PC-9 (cell line): ENCODE measurements around the gene MAGI1. TPM values are rescaled to one million over a fixed set of nuclear protein-coding genes. Genes with fewer than 3 reads are reported as not detected.

Experiments used
- BruUV-seq: library from RNA; stranded (reverse); fragments of 400-500 nt; replicated peaks from 2 replicates; lab custom pipeline; 2021; lab: Mats Ljungman, UMichigan
- CTCF ChIA-PET: fragments of 300-600 bp; sonication (Branson Sonifier 250); formaldehyde crosslinking; loops from one replicate; lab custom pipeline; 2022; ENCODE audit warnings: antibody characterized with exemption; lab: Charles Lee
- POLR2A ChIA-PET: fragments of 300-600 bp; sonication (Branson Sonifier 250); formaldehyde crosslinking; loops from one replicate; lab custom pipeline; 2022; ENCODE audit warnings: antibody characterized with exemption; ENCODE audit not compliant: unreplicated experiment; lab: Charles Lee
- DNase-seq, 2 experiments: peaks; one replicate each; pipeline versions ENCODE4 v3.0.0 to v3.0.0-alpha.2; 2015 to 2022; ENCODE audit warnings: mixed read lengths in 1 of 2
- H2AFZ ChIP-seq: fragments of 200-600 bp; sonication (generic); 2 replicates; pipeline ENCODE4 v1.8.1; 2017; ENCODE audit warnings: antibody characterized with exemption
- H3F3A ChIP-seq: fragments of 200-600 bp; sonication (generic); 2 replicates; pipeline ENCODE4 v1.8.1; 2017; ENCODE audit warnings: antibody characterized with exemption, mild to moderate bottlenecking, low read depth; ENCODE audit not compliant: insufficient read depth
- H3K27ac ChIP-seq: fragments of 200-600 bp; sonication (generic); 2 replicates; pipeline ENCODE4 v1.6.1; 2016; ENCODE audit warnings: mixed run types
- H3K27me3 ChIP-seq: fragments of 200-600 bp; sonication (generic); 2 replicates; pipeline ENCODE4 v1.6.1; 2016; ENCODE audit warnings: low read depth, mixed run types; ENCODE audit not compliant: insufficient read depth
- H3K36me3 ChIP-seq: fragments of 200-600 bp; sonication (generic); 2 replicates; pipeline ENCODE4 v1.6.1; 2016; ENCODE audit warnings: low read depth, mixed run types
- H3K4me1 ChIP-seq: fragments of 200-600 bp; sonication (generic); replicated peaks from 2 replicates; pipeline ENCODE4 v1.6.1; 2016; ENCODE audit warnings: mixed run types; ENCODE audit not compliant: insufficient read depth
- H3K4me2 ChIP-seq: fragments of 200-600 bp; sonication (generic); 2 replicates; pipeline ENCODE4 v1.6.1; 2017; ENCODE audit warnings: mixed run types
- H3K4me3 ChIP-seq: fragments of 200-600 bp; sonication (generic); 2 replicates; pipeline ENCODE4 v1.6.1; 2016; ENCODE audit warnings: mixed run types
- H3K79me2 ChIP-seq: fragments of 200-600 bp; sonication (generic); 2 replicates; pipeline ENCODE4 v1.6.1; 2017; ENCODE audit warnings: low read depth, mixed run types
- H3K9me2 ChIP-seq: fragments of 200-600 bp; sonication (generic); 2 replicates; pipeline ENCODE4 v1.8.1; 2017; ENCODE audit warnings: mild to moderate bottlenecking; ENCODE audit not compliant: insufficient read depth
- H3K9me3 ChIP-seq: fragments of 200-600 bp; sonication (generic); 2 replicates; pipeline ENCODE4 v1.8.1; 2016; ENCODE audit warnings: low read depth; ENCODE audit not compliant: insufficient read depth
- H4K20me1 ChIP-seq: fragments of 200-600 bp; sonication (generic); 2 replicates; pipeline ENCODE4 v1.8.1; 2017; ENCODE audit not compliant: insufficient read depth
- EZH2 ChIP-seq: fragments of 200-600 bp; sonication (generic); IDR thresholded peaks from 2 replicates; pipeline ENCODE4 v1.8.0; 2017; ENCODE audit warnings: antibody characterized with exemption, low read depth
- intact Hi-C: fragments of 100-400 bp; cut with micrococcal nuclease; formaldehyde crosslinking; loops from one replicate; pipeline ENCODE4 v1.10.0; 2022; ENCODE audit not compliant: unreplicated experiment
- total RNA-seq: library from RNA; stranded (reverse); gene quantifications from 2 replicates; pipeline ENCODE4 v1.2.3, GENCODE V29; 2021
- TF ChIP-seq, protein P1 (sequence below): fragments of 200-600 bp; sonication (generic); conservative IDR thresholded peaks from 2 replicates; pipeline ENCODE4 v1.6.1; 2017; ENCODE audit warnings: mixed run types, antibody characterized with exemption, mild to moderate bottlenecking, moderate library complexity

Gene MAGI1
- total RNA-seq, 1 experiment from 2014 or later: 23.3 TPM

DNA sequence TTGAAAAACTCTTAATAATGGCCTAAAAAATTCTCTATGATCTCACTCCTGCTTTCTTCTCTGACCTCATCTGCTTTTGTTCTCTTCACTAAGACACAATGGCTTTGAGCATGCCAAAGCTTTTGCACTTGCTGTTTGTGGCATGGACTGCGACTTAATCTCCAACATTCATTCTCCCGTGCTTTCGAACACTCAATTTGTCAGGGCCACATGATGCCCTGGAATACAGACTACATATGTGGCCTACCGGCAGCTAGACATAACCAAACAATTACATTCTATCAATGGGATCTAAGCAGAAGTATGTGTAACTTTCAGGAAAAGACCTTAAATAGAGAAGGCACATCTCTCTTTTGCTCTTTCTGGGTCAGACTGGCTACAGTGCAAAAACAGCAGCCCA, 506.5 kb downstream of the MAGI1 start:
- no peak overlapping the region for H3K4me2 ChIP-seq
- POLR2A ChIA-PET: no interaction called here
- no peaks in the 10 kb centered on the region for H3K9me3 ChIP-seq
- H3K27me3 ChIP-seq: no peaks in the 10 kb centered on the region
- TF ChIP-seq, protein P1, sequence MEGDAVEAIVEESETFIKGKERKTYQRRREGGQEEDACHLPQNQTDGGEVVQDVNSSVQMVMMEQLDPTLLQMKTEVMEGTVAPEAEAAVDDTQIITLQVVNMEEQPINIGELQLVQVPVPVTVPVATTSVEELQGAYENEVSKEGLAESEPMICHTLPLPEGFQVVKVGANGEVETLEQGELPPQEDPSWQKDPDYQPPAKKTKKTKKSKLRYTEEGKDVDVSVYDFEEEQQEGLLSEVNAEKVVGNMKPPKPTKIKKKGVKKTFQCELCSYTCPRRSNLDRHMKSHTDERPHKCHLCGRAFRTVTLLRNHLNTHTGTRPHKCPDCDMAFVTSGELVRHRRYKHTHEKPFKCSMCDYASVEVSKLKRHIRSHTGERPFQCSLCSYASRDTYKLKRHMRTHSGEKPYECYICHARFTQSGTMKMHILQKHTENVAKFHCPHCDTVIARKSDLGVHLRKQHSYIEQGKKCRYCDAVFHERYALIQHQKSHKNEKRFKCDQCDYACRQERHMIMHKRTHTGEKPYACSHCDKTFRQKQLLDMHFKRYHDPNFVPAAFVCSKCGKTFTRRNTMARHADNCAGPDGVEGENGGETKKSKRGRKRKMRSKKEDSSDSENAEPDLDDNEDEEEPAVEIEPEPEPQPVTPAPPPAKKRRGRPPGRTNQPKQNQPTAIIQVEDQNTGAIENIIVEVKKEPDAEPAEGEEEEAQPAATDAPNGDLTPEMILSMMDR: no peak
- no peak for TF ChIP-seq EZH2
- no peaks in the 10 kb centered on the region for H3K4me1 ChIP-seq
- H2AFZ ChIP-seq: no peak overlapping the region
- DNase-seq: no peak
- H3K9me2 ChIP-seq: no peaks in the 10 kb centered on the region
- H3F3A ChIP-seq: no peaks in the 10 kb centered on the region
- H3K36me3 ChIP-seq: no peaks in the 10 kb centered on the region
- H4K20me1 ChIP-seq: no peaks in the 10 kb centered on the region
- BruUV-seq: no TSS peak
- H3K27ac ChIP-seq: no peak overlapping the region
- intact Hi-C loops: no loop called here
- H3K79me2 ChIP-seq: no peaks in the 10 kb centered on the region
- no peak overlapping the region for H3K4me3 ChIP-seq
- CTCF ChIA-PET: no interaction called here

DNA sequence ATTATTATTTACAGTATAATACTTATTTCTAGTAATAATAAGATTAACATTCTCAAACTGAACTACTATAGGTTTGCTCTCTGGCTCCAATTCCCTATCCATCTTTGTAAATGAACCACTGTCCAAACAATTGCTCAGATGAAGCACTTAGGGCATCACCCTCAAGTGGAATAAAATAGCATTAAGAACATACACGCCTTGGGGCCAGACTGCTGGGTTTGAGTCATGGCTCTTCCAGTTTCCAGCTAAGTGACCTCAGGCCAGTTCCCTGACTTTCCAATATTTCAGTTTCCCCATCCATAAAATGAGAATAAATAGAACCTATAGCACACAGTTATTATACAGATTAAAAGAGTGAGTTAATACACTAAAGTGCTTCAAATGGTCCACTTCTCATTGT, 507.2 kb downstream of the MAGI1 start:
- Histone ChIP-seq H3K9me3 (no peaks in the 10 kb centered on the region), H3K27ac (no peak overlapping the region), H2AFZ (no peak overlapping the region), H4K20me1 (no peaks in the 10 kb centered on the region), H3K27me3 (no peaks in the 10 kb centered on the region), H3K4me1 (no peaks in the 10 kb centered on the region), H3K36me3 (no peaks in the 10 kb centered on the region), H3K4me2 (no peak overlapping the region), H3K9me2 (no peaks in the 10 kb centered on the region), H3F3A (no peaks in the 10 kb centered on the region), H3K79me2 (no peaks in the 10 kb centered on the region), H3K4me3 (no peak overlapping the region)
- ChIA-PET POLR2A (no interaction called here), CTCF (no interaction called here)
- intact Hi-C loops: no loop called here
- DNase-seq: no peak
- TF ChIP-seq EZH2: no peak
- TF ChIP-seq, protein P1: no peak
- BruUV-seq: no TSS peak

DNA sequence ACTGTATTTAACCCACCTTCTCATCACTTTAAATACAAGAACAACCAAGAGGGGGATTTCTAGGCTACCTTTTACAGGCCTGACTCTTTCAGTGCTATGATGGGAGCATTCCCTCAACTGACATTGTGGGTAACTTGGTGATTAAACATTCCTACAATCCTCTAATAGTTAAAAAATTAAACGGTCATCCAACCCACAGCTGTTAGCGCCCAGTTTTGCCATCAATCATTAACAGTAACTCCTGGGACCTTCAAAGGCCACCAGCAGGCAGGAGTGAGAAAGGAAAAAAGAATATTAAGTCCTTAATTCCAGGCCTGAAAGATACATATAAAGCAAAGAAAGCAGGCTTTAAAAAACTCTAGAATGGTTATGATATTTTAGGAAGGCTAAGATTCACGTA, 512.1 kb downstream of the MAGI1 start:
- H3K4me2 ChIP-seq: no peak overlapping the region
- ChIA-PET CTCF (interaction anchor here (0.5 kb wide), 1 partner anchor 599 kb away, joined by 3 read pairs; no protein-coding TSS in a partner anchor), POLR2A (no interaction called here)
- H3F3A ChIP-seq: no peaks in the 10 kb centered on the region
- H3K79me2 ChIP-seq: no peaks in the 10 kb centered on the region
- H3K9me2 ChIP-seq: no peaks in the 10 kb centered on the region
- no TSS peak for BruUV-seq
- H3K36me3 ChIP-seq: no peaks in the 10 kb centered on the region
- TF ChIP-seq EZH2: no peak
- TF ChIP-seq, protein P1: no peak
- no peak overlapping the region for H3K27ac ChIP-seq
- no peaks in the 10 kb centered on the region for H4K20me1 ChIP-seq
- H3K9me3 ChIP-seq: no peaks in the 10 kb centered on the region
- intact Hi-C loops: no loop called here
- H3K4me3 ChIP-seq: no peak overlapping the region
- H3K27me3 ChIP-seq: no peaks in the 10 kb centered on the region
- no peak for DNase-seq
- no peak overlapping the region for H2AFZ ChIP-seq
- H3K4me1 ChIP-seq: no peaks in the 10 kb centered on the region
